Measurements from ENCODE around the gene IRF1. TPM values are rescaled to one million over a fixed set of nuclear protein-coding genes. Genes with fewer than 3 reads are reported as not detected.
A peak's percentile ranks its signal among the peaks of the same experiment; 100 is the strongest.
"Not testable (repeated sequence)": the region's sequence is repeated elsewhere in the genome, so short reads cannot be mapped to it uniquely, and the experiment has no call there.

IRF1 gene
- total and polyA plus RNA-seq, 7 donors: 15.3 to 169 (median 37.2) TPM

- no peak for TF ChIP-seq CTCF (IDR thresholded peaks at IDR 0.05)
- TF ChIP-seq POLR2A (IDR thresholded peaks at IDR 0.05): no peak
- H3K4me3 ChIP-seq: no peak overlapping the region
- intact Hi-C loops (cut with DNase I): no loop called here
- H3K36me3 ChIP-seq: no peaks in the 10 kb centered on the region
- H3K9me3 ChIP-seq: no peaks in the 10 kb centered on the region
- no peak overlapping the region for H3K27ac ChIP-seq
- peaks cover 0 to 4% (median 0%) of the 10 kb centered on the region in 4 donors for H3K4me1 ChIP-seq
- DNase-seq: no peak
- H3K27me3 ChIP-seq: no peaks in the 10 kb centered on the region
These were observed 34.7 kb upstream of the IRF1 start for GRCh38 chr5:132525299-132525724.

- H3K36me3 ChIP-seq; H3K9me3 ChIP-seq; H3K27ac ChIP-seq; H3K4me1 ChIP-seq; DNase-seq; H3K27me3 ChIP-seq; intact Hi-C loops (cut with DNase I); H3K4me3 ChIP-seq: not testable (repeated sequence)
- 89 to 90% methylated on average over 5 of the region's 5 CpGs for WGBS, 2 donors
These were observed 34.3 kb upstream of the IRF1 start for GRCh38 chr5:132524877-132525276.

GRCh38 chr5:132522067-132522466, 31.5 kb upstream of the IRF1 start:
- intact Hi-C loops (cut with DNase I); H3K27ac ChIP-seq; H3K36me3 ChIP-seq; DNase-seq; H3K27me3 ChIP-seq; H3K4me1 ChIP-seq; H3K4me3 ChIP-seq; H3K9me3 ChIP-seq: not testable (repeated sequence)
- WGBS, 2 donors: 97 to 99% methylated on average over 1 of the region's 1 CpG

- H3K27me3 ChIP-seq; H3K27ac ChIP-seq; H3K9me3 ChIP-seq; H3K4me3 ChIP-seq; H3K4me1 ChIP-seq; intact Hi-C loops (cut with DNase I); H3K36me3 ChIP-seq; DNase-seq: not testable (repeated sequence)
- WGBS, 2 donors: 91 to 93% methylated on average over 20 of the region's 25 CpGs
These were observed 23.2 kb upstream of the IRF1 start for GRCh38 chr5:132513618-132514336.

GRCh38 chr5:132510076-132510475, 19.5 kb upstream of the IRF1 start:
- H3K27me3 ChIP-seq: no peaks in the 10 kb centered on the region
- no peaks in the 10 kb centered on the region for H3K36me3 ChIP-seq
- H3K4me3 ChIP-seq: no peak overlapping the region
- H3K4me1 ChIP-seq: peaks cover 0 to 18% (median 13%) of the 10 kb centered on the region in 4 donors
- intact Hi-C loops (cut with DNase I): no loop called here
- H3K9me3 ChIP-seq: no peaks in the 10 kb centered on the region
- TF ChIP-seq EP300 (IDR thresholded peaks at IDR 0.05) (no peak), POLR2A (IDR thresholded peaks at IDR 0.05) (no peak), POLR2AphosphoS5 (IDR thresholded peaks at IDR 0.05) (no peak), CTCF (IDR thresholded peaks at IDR 0.05) (no peak)
- H3K27ac ChIP-seq: no peak overlapping the region
- DNase-seq: no peak

GRCh38 chr5:132506094-132506692, 15.6 kb upstream of the IRF1 start:
- Histone ChIP-seq H3K9me3 (no peaks in the 10 kb centered on the region), H3K4me3 (no peak overlapping the region), H3K27me3 (no peaks in the 10 kb centered on the region), H3K36me3 (no peaks in the 10 kb centered on the region), H3K27ac (peak overlapping the region; percentile 43 to 76 (median 74)), H3K4me1 (peaks cover 0 to 25% (median 21%) of the 10 kb centered on the region in 4 donors)
- intact Hi-C loops (cut with DNase I): loop anchor here (5.0 kb wide), 1 partner anchor 316 kb away; no protein-coding TSS in a partner anchor
- DNase-seq: no peak
- TF ChIP-seq EP300 (IDR thresholded peaks at IDR 0.05) (no peak), POLR2AphosphoS5 (IDR thresholded peaks at IDR 0.05) (no peak), CTCF (IDR thresholded peaks at IDR 0.05) (peak; percentile 44 to 50 (median 48))
- 9 to 35% methylated on average over 1 of the region's 1 CpG for WGBS, 2 donors
